Activated CD4-positive, CD25-positive, alpha-beta regulatory T cell treated with anti-CD3 and anti-CD28 coated beads, Interleukin-2, amount 50 U/mL, for 16 hours (primary cell): ENCODE data around the gene MTMR3.
"Not testable (repeated sequence)": the region's sequence is repeated elsewhere in the genome, so short reads cannot be mapped to it uniquely, and the experiment has no call there.

Experiments
- DNase-seq: peaks from one replicate; pipeline ENCODE4 v3.0.0-alpha.2; 2020; ENCODE audit warnings: low read depth, low spot score

MTMR3 gene

GRCh38 chr22:29958170-29958569, 75.2 kb downstream of the MTMR3 start:
- no peak for DNase-seq

- no peak for DNase-seq
These were observed 81.8 kb downstream of the MTMR3 start for GRCh38 chr22:29964776-29965175.

GRCh38 chr22:29967461-29967860, 84.5 kb downstream of the MTMR3 start:
- no peak for DNase-seq

- DNase-seq, result no peak
These were observed 88.6 kb downstream of the MTMR3 start for GRCh38 chr22:29971607-29972006.

- no peak for DNase-seq
These were observed 89.1 kb downstream of the MTMR3 start for GRCh38 chr22:29972121-29972520.

GRCh38 chr22:29973269-29973668, 90.3 kb downstream of the MTMR3 start:
- no peak for DNase-seq

- not testable (repeated sequence) for DNase-seq
These were observed 90.7 kb downstream of the MTMR3 start for GRCh38 chr22:29973680-29974079.

- DNase-seq, result no peak
These were observed 92.5 kb downstream of the MTMR3 start for GRCh38 chr22:29975494-29975893.

- no peak for DNase-seq
These were observed 94.1 kb downstream of the MTMR3 start for GRCh38 chr22:29977107-29977506.

- no peak for DNase-seq
These were observed 96.9 kb downstream of the MTMR3 start for GRCh38 chr22:29979777-29980321.

- DNase-seq, result no peak
These were observed 100.4 kb downstream of the MTMR3 start for GRCh38 chr22:29983296-29983917.

- DNase-seq, result no peak
These were observed 102.9 kb downstream of the MTMR3 start for GRCh38 chr22:29985912-29986311.

- no peak for DNase-seq
These were observed 104.2 kb downstream of the MTMR3 start for GRCh38 chr22:29987137-29987536.

- DNase-seq, result no peak
These were observed 105.7 kb downstream of the MTMR3 start for GRCh38 chr22:29988719-29989118.

- DNase-seq, result no peak
These were observed 106.5 kb downstream of the MTMR3 start for GRCh38 chr22:29989446-29989845.

GRCh38 chr22:29992341-29993275, 109.6 kb downstream of the MTMR3 start:
- no peak for DNase-seq

- DNase-seq, result no peak
These were observed 111.2 kb downstream of the MTMR3 start for GRCh38 chr22:29994027-29994715.

GRCh38 chr22:29994943-29995342, 112.0 kb downstream of the MTMR3 start:
- DNase-seq, result no peak

GRCh38 chr22:29997107-29997506, 114.1 kb downstream of the MTMR3 start:
- DNase-seq, result no peak

GRCh38 chr22:29997516-29997915, 114.5 kb downstream of the MTMR3 start:
- no peak for DNase-seq

- no peak for DNase-seq
These were observed 115.8 kb downstream of the MTMR3 start for GRCh38 chr22:29998627-29999384.
